GM19397 (cell line): ENCODE results near the gene ARID5B.

Experiments
- ATAC-seq: cut with Tn5 transposase; IDR thresholded peaks from one replicate; pipeline ENCODE4 v1.9.1; 2021; ENCODE audit warnings: mild to moderate bottlenecking, moderate library complexity; ENCODE audit not compliant: unreplicated experiment

Gene ARID5B

GRCh38 chr10:61903221-61903927 lies 1.9 kb downstream of the ARID5B start:
- peak; percentile 65 for ATAC-seq

- no peak for ATAC-seq
Measured at GRCh38 chr10:61903928-61904344, 2.4 kb downstream of the ARID5B start.

- ATAC-seq = peak; percentile 29
Measured at GRCh38 chr10:61904733-61905725, 3.5 kb downstream of the ARID5B start.

GRCh38 chr10:61905837-61906561 lies 4.5 kb downstream of the ARID5B start:
- no peak for ATAC-seq

DNA sequence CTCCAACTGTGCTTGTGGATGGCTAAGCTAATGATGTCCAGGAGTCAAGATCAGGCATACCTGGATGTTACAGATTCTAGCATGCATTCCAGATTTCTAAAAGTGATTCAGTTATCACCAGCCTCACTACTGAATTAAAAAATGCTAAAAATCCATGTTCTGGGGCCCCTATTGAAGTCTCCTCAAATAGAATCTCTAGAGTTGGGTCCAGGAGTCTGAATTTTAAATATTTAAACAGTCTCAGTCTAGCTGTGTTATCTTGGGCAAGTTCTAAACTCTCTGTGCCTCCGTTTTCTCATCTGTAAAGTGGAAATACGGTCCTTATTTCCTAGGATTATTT lies 5.0 kb downstream of the ARID5B start:
- no peak for ATAC-seq

GRCh38 chr10:61907011-61907410 lies 5.5 kb downstream of the ARID5B start:
- ATAC-seq = no peak

DNA sequence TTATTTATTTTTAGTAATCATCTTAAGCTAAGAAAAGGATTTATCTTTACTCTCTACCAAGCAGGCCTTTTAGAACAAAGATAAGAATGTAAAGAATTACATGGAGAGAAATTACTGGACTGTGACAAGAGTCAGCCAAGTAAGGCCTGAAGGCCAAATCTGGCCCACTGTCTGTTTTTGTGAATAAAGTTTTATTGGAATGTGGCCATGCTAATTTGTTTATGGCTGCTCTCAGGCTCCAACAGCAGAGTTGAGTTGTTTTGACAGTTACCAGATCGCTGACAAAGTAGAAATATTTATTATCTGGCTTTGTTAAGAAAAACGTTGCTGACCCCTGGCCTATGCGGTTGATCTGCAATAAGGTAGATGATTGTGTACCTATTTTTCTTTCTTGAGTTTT lies 6.1 kb downstream of the ARID5B start:
- no peak for ATAC-seq

DNA sequence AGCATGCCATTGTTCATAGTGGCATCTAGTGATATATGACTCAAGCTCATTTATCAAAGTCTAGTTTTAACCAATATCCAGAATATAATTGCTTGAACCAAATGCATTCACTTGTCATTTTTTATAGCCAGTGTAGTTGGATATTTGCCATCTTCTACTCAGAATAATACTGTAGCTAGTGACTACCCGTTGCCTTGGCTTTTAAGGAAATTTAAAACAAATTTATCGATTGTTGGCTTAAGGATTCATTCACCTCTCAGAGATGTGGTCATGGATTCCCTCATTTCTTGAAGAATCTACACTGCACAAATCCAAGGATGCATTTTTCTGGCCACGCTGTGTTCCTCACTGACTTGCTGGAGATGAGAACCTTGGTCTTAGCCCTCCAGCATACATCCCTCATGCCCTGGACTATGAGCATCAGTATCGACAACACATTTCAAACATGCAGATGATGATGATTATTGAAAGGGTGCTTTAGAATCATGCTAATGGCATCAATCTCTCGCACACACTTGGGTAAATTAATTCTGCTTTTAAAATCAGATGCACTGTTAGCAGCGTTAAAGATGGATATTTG lies 8.8 kb downstream of the ARID5B start:
- ATAC-seq = no peak

DNA sequence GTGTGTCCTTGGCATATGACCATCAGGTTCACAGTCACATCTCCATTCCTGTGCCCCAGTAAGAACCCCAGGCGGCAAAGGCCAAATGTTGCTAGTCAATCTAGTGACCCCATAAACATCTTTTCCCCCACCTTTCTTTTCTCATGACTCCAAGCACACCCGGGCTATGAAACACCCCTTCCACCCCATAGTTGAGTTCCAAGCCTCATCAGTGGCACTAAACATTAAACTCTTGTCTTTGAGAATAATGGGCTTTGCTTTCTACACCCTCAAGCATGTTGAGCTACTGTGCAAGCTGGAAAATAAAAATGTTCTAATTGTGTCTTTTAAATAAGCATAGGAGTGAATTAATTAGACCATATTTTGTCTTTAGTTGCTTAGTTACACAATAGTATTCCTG lies 9.4 kb downstream of the ARID5B start:
- ATAC-seq = no peak

GRCh38 chr10:61911425-61911824 lies 9.9 kb downstream of the ARID5B start:
- no peak for ATAC-seq

GRCh38 chr10:61912981-61913380 lies 11.5 kb downstream of the ARID5B start:
- no peak for ATAC-seq

DNA sequence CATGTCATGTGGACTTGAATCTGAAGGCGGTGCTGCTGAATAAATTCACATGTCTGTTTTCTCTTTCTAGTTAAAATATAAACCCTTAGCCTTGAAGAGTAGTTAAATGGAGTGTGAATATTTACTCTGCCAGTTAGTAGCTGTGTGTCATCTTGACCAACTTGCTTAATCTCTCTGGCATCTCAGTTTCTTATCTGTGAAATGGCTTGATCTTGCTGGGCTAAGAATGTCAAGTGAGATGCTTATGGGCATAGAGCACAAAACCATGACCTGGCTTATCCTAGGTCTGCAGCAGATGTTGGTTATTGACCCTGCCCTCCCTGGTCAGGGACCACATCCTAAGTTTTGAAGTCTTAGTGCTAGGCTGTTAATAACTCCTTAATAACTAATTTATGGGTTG lies 16.6 kb downstream of the ARID5B start:
- ATAC-seq = no peak

GRCh38 chr10:61918989-61919388 lies 17.5 kb downstream of the ARID5B start:
- no peak for ATAC-seq

GRCh38 chr10:61919646-61920215 lies 18.2 kb downstream of the ARID5B start:
- no peak for ATAC-seq

GRCh38 chr10:61921143-61921542 lies 19.6 kb downstream of the ARID5B start:
- ATAC-seq = no peak

GRCh38 chr10:61923210-61923949 lies 21.9 kb downstream of the ARID5B start:
- ATAC-seq = no peak

DNA sequence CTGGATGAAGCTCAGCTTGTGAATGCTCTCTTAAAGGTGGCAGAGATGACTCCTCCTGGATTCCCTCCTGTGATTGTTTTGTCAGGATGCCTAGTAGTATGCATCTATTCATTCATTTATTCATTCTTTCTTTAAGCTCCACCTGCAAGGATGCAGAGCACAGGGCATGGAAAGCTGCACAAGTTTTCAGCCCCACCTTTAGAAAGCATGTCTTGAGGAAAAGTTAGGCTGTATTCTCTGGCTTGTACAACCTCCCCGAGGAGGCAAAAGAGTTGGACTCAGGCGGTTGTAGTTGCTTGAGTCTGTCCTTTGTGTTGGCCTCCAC lies 22.4 kb downstream of the ARID5B start:
- no peak for ATAC-seq

- no peak for ATAC-seq
Measured at GRCh38 chr10:61929555-61929954, 28.1 kb downstream of the ARID5B start.

DNA sequence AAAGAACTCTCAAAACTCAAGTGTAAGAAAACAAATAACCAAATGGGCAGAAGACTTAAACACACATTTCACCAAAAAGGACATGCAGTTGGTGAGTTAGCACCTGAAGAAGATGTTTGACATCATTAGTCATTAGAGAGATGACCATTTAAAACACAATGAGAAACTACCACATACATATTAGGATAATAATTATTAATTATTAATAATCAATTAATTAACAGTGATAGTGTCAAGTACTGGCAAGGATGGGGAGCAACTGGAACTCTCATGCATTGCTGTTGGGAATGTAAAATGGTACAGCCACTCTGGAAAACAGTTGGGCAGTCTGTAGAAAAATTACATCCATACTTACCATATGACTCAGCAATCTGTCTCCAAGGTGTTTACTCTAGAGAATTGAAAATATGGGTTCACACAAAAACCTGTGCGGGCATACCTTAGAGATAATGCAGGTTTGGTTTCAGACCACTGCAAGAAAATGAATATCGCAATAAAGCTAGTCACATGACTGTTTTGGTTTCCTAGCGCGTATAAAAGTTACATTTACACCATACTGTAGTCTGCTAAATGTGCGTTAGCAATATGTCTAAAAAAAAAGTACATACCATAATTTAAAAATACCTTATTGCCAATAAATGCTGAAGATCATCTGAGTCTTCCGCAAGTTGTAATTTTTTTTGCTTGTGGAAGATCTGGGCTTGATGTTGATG lies 30.3 kb downstream of the ARID5B start:
- ATAC-seq = no peak
